SH-SY5Y (cell line): Measurements from ENCODE around the gene RELN.

Source experiments
- GATA2 ChIP-seq: IDR thresholded peaks from 2 replicates; pipeline ENCODE4 v1.6.1; 2011; ENCODE audit warnings: mild to moderate bottlenecking, low read depth, low read length
- GATA3 ChIP-seq: IDR thresholded peaks from 2 replicates; pipeline ENCODE4 v1.6.1; 2011; ENCODE audit warnings: low read depth, mild to moderate bottlenecking, low read length, moderate library complexity

DNA sequence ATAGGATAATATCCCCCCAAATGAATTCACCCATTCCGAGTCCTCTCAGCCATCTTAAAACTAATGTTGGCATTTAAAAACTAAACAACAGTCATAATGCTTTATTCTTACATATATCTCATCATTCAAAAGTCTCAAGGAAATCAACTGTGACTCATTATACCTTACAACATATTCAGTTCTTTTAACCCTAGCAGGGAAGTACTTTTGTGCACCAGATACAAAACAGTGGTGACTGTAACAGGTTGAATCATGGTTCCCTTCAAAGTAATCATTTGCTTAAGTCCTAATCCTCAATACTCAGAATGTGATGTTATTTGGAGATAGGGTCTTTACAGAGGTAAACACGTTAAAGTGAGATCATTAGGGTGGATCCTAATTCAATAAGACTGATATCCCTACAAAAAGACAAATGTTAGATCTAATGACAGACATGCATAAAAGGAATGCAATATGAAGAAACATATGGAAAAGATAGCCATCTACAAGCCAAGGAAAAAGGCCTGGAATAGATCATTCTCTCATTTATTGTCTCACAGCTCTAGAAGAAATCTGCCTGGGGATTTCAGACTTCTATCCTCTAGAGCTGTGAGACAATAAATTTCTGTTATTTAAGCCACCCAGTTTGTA, 42.3 kb downstream of the RELN start:
- peak; percentile 94 for TF ChIP-seq GATA2
- TF ChIP-seq GATA3, result peak; percentile 99
